Measurements from ENCODE around the gene ADAP1. TPM values are rescaled to one million over a fixed set of nuclear protein-coding genes. Genes with fewer than 3 reads are reported as not detected.

Gene ADAP1
- total RNA-seq, 1 donor, result 0.72 TPM

DNA sequence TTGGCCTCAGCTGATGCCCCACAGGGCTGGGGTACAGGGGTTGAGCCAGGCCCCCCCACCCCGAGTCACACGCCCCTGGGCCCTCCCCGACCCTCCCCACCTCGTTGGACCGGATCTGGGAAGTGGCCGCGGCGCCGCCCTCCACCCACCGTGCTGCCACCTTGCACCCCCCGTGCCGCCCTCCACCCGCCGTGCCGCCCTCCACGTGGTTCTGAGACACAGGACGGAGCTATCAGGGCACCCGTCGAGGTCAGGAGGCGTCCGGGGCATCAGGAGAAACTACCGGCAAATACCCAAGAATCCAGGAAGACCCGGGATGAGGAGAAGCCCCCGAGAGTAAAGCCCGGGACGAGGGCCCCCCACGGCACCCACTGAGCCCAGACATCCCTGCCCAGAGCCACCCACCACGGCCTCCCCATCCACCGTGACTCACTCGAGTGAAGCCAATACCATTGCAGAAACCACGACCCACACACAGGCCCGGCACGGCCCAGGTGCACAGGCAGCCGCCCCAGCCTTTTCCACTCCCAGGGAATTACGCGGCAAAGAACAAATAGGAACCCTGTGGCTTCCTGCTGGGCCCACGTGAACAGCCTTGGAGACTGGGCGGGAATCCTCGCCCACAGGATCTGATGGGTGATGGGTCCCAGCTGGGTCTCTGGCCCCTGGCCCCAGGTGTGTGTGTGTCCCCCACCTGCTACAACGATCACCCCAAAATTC is 34.0 kb downstream of the ADAP1 start:
- TF ChIP-seq, protein P1, sequence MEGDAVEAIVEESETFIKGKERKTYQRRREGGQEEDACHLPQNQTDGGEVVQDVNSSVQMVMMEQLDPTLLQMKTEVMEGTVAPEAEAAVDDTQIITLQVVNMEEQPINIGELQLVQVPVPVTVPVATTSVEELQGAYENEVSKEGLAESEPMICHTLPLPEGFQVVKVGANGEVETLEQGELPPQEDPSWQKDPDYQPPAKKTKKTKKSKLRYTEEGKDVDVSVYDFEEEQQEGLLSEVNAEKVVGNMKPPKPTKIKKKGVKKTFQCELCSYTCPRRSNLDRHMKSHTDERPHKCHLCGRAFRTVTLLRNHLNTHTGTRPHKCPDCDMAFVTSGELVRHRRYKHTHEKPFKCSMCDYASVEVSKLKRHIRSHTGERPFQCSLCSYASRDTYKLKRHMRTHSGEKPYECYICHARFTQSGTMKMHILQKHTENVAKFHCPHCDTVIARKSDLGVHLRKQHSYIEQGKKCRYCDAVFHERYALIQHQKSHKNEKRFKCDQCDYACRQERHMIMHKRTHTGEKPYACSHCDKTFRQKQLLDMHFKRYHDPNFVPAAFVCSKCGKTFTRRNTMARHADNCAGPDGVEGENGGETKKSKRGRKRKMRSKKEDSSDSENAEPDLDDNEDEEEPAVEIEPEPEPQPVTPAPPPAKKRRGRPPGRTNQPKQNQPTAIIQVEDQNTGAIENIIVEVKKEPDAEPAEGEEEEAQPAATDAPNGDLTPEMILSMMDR (IDR thresholded peaks at IDR 0.05; ENCODE audit: insufficient read depth, low read length), result no peak
- no peak overlapping the region for H3K4me3 ChIP-seq (ENCODE audit: low read depth, low read length)
- no peak for DNase-seq (ENCODE audit: low read depth)

- no peak overlapping the region for H3K4me3 ChIP-seq (ENCODE audit: low read depth, low read length)
- TF ChIP-seq, protein P1 (IDR thresholded peaks at IDR 0.05; ENCODE audit: insufficient read depth, low read length), result no peak
- no peak for DNase-seq (ENCODE audit: low read depth)
Measured at GRCh38 chr7:919924-920341, 34.5 kb downstream of the ADAP1 start.

GRCh38 chr7:919114-919442 is 35.4 kb downstream of the ADAP1 start:
- DNase-seq (ENCODE audit: low read depth), result no peak
- TF ChIP-seq, protein P1 (IDR thresholded peaks at IDR 0.05; ENCODE audit: insufficient read depth, low read length), result no peak

GRCh38 chr7:918441-919113 is 35.9 kb downstream of the ADAP1 start:
- no peak overlapping the region for H3K4me3 ChIP-seq (ENCODE audit: low read depth, low read length)
- TF ChIP-seq, protein P1 (IDR thresholded peaks at IDR 0.05; ENCODE audit: insufficient read depth, low read length), result no peak
- no peak for DNase-seq (ENCODE audit: low read depth)

More at GRCh38 chr7:919114-919442, 35.4 kb downstream of the ADAP1 start:
- H3K4me3 ChIP-seq (ENCODE audit: low read depth, low read length), result no peak overlapping the region

DNA sequence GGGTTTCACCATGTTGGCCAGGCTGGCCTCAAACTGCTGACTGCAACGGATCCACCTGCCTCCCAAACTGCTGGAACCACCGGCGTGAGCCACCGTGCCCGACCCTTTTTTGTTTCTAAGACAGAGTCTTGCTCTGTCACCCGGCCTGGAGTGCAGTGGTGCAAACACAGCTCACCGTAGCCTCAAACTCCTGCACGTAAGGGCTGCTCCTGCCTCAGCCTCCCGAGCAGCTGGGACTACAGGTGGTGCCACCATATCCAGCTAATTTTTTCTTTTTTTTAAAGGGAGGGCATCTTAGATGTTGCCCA is 36.4 kb downstream of the ADAP1 start:
- no peak overlapping the region for H3K4me3 ChIP-seq (ENCODE audit: low read depth, low read length)
- TF ChIP-seq, protein P1 (IDR thresholded peaks at IDR 0.05; ENCODE audit: insufficient read depth, low read length), result no peak
- DNase-seq (ENCODE audit: low read depth), result no peak

GRCh38 chr7:917255-918117 is 37.0 kb downstream of the ADAP1 start:
- TF ChIP-seq, protein P1 (IDR thresholded peaks at IDR 0.05; ENCODE audit: insufficient read depth, low read length), result no peak
- no peak for DNase-seq (ENCODE audit: low read depth)
- H3K4me3 ChIP-seq (ENCODE audit: low read depth, low read length), result no peak overlapping the region
